GM03348 (cell line): ENCODE measurements around the gene ATP2A3.
A peak's percentile ranks its signal among the peaks of the same experiment; 100 is the strongest.
"Not testable (repeated sequence)": the region's sequence is repeated elsewhere in the genome, so short reads cannot be mapped to it uniquely, and the experiment has no call there.

Experiments
- DNase-seq: peaks from one replicate; pipeline ENCODE4 v3.0.0; 2012; ENCODE audit warnings: low spot score

The ATP2A3 gene

GRCh38 chr17:3954976-3955672 lies 9.1 kb downstream of the ATP2A3 start:
- DNase-seq: no peak

DNA sequence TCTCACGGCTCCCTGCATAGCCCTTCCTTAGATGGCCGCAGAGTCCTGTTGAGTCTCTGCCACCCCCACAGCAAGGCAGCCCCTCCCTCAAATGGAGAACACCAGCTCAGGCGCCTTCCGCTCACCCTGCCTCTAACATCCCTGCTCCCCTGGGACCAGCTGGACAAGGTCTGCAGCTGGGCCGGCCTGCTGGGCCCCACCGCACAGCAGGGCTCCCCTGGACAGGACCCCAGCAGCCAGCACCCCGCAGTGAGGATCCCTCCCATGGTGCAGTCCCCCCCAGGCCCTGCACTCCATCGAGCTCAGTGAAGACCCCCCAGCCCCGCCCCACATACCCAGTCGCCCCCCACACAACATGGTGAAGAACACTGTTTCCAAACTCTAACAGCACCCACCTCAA lies 10.2 kb downstream of the ATP2A3 start:
- no peak for DNase-seq

GRCh38 chr17:3953542-3953941 lies 10.7 kb downstream of the ATP2A3 start:
- no peak for DNase-seq

DNA sequence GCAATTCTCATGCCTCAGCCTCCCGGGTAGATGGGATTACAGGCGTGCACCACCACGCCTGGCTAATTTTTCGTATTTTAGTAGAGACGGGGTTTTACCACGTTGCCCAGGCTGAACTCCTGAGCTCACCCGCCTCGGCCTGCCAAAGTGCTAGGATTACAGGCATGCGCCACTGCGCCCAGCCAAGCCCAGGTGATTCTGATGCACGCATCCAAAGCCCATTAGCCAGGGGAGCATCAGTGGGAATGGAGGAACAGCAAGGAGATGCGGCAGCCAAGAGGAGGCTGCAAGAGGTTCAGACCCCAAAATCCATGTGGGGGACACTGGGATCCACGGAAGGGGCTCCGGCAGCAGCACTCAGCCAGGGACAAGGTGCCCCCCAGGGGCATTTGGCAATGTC lies 12.1 kb downstream of the ATP2A3 start:
- no peak for DNase-seq

DNA sequence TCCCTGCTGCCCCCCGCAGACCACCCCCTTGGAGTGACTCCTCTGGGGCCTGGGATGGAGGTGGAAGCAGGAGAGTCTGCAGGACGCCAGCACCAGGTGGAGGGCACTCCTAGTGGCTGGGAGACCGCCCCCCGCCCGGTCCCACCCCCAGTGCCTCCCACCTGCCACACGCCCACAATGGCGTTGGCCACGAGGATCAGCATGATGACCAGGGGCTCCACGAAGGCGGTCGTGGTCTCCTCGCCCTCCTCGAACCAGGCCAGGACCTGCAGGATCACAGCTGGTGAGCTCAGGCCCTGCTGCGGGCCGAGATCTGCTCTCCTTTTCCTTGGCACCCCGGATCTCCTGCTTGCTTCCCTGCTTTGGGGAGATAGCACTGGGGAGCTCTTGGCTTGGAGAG lies 12.8 kb downstream of the ATP2A3 start:
- DNase-seq: no peak

DNA sequence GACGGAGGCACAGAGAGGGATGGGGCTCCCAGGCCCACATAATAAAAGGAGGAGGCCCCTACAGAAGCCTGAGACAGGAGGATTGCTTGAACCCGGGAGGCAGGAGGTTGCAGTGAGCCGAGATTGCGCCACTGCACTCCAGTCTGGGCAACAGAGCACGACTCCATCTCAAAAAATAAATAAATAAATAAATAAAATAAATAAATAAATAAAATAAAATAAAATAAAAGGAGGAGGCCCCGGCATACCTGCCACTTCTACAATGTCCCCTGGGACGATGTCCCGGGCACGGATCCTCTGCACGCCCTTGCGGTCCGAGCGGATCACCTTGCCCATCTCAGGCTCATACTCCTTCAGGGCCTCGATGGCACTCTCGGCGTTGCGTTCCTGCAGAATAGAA lies 13.2 kb downstream of the ATP2A3 start:
- no peak for DNase-seq

DNA sequence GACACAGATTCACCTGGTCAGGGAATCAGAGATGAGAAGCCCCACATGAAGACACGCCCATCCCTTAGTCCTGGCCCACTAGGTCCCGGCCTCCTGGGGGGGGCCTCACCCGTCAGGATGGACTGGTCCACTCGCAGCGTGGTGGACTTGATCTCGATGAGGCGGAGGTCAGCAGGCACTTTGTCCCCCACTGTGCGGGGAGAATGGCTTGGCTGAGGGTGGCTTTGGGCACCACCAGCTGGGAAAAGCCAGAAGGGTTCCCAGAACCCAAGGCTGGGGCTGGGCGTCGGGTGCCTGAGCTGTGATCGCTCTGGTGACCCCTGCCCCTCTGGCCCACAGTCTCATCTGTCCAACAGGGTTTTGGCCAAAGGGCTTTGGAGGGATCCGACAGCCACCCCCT lies 13.7 kb downstream of the ATP2A3 start:
- no peak for DNase-seq

DNA sequence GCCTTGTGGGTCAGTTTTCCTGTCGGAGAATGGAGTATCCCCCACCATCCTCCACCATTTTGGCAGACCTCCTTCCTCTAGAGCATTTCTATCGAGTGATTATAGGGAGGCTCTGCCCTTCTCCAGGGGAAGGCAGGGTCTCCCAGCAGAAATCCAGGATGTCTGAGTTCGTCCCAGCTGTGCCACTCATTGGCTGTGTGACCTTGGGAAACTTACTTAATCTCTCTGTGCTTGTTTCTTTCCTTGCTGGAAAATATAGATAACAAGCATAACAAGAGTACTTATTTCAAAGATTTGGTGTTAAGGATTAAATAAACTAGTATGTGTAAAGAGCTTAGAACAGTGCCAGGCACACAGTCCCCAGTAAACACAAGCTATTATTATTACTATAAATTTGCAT lies 14.8 kb downstream of the ATP2A3 start:
- no peak for DNase-seq

DNA sequence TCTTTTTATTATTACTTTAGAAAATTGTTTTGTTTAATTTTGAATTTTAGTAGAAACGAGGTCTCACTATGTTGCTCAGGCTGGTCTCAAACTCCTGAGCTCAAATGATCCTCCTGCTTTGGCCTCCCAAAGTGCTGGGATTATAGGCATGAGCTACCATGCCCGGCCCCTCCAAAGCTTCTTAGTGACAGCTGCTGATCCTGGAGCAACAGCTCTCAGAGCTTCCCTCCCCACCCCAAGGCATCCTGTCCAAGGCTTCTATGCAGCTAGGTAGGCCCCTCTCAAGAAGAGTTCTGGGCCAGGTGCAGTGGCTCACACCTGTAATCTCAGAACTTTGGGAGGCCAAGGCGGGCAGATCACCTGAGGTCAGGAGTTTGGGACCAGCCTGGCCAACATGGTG lies 15.7 kb downstream of the ATP2A3 start:
- not testable (repeated sequence) for DNase-seq

DNA sequence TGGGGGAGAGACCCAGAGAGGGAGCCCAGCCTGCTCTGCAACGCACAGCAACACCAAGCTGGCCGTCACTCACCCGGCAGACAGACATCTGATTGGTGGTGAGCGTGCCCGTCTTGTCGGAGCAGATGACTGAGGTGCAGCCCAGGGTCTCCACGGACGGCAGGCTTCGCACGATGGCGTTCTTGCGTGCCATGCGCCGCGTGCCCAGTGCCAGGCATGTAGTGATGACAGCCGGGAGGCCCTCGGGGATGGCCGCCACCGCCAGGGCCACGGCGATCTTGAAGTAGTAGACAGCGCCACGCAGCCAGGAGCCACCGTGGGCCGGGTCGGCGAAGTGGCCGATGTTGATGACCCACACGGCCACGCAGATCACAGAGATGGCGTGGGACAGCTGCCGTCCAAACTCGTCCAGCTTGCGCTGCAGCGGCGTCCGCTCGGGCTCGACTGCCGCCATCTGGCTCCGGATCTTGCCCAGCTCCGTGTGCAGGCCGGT lies 16.9 kb downstream of the ATP2A3 start:
- DNase-seq: no peak

- no peak for DNase-seq
Observed at GRCh38 chr17:3946711-3947235, 17.5 kb downstream of the ATP2A3 start.

- peak; percentile 99 for DNase-seq
Observed at GRCh38 chr17:3944485-3945388, 19.5 kb downstream of the ATP2A3 start.

GRCh38 chr17:3943240-3943891 lies 20.9 kb downstream of the ATP2A3 start:
- DNase-seq: no peak

DNA sequence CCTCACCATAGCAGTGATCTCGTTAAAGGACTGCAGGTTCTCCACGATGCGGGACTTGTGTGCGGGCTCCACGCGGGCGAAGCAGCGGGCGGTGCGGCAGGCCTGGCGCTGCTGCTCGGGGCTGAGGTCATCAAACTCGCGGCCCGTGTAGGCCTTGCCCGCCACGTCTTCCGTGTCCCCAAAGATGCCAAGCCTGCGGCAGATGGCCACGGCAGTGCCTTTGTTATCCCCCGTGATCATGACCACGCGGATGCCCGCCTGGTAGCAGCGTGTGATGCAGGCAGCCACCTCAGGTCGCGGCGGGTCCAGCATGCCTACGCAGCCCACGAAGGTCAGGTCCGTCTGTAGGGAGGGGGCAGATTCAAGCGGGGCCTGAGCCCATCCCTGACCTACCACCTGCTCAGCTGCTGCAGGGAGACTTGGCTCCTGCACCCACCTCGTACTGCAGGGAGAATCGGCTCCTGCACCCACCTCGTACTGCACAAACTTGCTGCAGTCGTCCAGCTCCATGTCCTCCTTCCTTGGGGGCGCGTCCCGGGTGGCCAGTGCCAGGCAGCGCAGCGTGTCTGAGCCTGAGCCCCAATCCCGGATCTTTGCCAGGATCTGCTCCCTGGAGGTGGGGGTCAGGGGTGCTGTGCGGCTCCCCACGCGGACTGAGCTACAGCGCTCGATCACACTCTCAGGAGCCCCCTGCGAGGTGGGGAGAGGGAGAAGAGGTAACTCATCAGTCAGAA lies 23.1 kb downstream of the ATP2A3 start:
- no peak for DNase-seq

DNA sequence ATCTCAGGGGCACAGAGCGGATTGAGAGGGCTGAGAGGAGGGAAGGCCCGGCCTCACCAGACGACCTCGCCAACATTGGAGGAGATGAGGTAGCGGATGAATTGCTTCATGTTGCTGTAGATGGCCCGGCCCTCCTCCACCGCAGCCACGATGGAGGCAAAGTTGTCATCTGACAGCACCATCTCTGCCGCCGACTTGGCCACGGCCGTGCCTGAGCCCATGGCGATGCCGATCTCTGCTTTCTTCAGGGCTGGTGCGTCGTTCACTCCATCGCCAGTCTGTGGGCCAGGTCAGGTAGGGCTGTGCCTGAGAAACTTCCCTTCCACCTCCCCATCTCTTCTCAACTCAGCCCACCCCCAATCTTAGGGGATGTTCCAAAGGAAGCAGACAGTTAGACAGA lies 26.9 kb downstream of the ATP2A3 start:
- DNase-seq: no peak

DNA sequence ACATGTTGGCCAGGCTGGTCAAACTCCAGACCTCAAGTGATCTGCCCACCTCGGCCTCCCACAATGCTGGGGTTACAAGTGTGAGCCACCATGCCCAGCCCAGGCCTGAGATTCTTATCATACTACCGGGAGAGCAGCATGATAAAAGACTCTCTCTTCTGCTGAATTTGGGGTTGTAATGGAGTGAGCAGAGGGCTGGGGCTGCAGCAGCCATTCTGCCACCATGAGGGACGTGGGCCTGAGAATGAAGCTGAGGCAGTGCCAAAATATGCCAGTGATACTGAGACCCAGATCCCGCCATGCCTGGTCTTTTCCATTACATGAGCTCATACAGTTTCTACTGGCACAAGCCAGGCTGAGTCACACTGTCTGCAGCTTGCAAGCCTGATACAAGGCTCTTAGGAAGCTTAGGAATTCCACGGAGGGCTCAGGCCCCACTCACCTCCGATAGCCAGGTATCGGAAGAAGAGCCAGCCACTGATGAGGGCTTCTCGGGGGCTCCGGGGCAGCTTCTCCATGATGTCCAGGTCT lies 28.3 kb downstream of the ATP2A3 start:
- no peak for DNase-seq

DNA sequence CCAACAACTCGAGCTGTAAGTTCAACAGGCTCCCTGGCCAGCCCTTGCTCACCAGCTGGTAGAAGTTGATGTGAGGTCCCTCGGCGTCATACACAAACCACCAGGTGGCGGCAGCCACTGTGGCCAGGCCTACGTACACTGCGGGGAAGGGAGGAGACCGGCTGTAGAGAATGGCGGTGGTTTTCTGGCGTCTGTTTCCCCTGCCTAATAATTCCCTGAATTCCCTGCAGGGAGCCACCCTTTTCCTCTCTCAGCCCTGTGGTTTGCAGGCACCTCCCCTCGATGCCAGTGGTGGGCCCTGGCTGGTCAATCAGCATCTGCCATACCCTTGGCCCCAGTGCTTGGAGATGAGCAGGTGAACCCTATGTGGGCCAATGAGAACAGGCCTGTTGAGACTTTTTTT lies 29.1 kb downstream of the ATP2A3 start:
- no peak for DNase-seq

DNA sequence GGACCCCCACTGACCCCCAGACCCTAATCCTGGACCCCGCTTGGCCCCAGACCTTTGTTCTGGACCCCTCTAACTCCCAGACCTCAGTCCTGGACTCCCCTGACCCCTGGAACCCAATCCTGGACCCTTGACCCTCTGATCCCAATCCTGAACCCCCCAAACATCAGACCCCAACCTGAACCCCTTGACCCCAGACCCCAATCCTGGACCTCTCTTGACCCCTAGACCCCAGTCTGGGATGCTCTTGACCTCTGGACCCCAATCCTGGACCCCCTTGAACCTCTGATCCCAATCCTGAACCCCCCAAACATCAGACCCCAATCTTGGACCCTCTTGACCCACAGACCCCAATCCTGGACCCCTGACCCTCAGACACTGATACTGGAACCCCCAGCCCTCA lies 34.5 kb downstream of the ATP2A3 start:
- no peak for DNase-seq

- no peak for DNase-seq
Observed at GRCh38 chr17:3929181-3929580, 35.1 kb downstream of the ATP2A3 start.

- DNase-seq: no peak
Observed at GRCh38 chr17:3928406-3928805, 35.8 kb downstream of the ATP2A3 start.

DNA sequence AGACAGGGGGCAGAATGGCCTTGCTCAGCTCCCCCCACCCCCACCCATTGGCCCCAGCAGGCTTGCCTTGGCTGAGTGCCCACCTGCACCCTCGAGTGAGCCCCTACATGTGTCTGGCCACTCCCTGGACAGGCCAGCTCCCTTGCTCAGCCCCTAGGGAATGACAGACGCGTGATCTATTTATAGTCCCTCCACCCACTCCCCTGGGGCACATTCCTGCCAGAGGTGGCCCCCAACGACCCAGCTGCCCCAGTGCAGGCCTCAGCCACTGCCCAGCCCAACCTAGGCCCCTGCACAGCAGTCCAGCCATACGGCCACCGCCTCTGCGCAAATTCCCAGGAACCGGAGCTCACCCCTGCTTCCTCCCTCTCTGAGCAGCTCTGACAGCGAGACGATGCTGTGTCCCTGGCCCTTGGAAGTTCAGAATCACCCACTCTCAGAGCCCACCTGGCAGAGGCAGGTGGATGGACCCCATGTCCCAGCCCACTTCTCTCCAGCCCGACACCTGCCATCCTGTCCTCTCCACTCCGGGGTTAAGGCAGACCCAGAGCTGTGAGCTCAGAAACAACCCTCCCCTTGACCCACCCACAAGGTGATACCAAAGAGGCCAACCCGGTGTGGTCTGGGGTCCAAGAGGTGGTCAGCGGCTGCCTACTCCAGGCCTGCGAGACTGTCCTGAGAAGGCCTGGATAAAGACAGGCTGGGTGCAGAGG lies 36.5 kb downstream of the ATP2A3 start:
- DNase-seq: no peak
